ENCODE results near the gene ADCK1.

GRCh38 chr14:77883131-77883846 is 83.4 kb downstream of the ADCK1 start:
- TF ChIP-seq, protein P1, sequence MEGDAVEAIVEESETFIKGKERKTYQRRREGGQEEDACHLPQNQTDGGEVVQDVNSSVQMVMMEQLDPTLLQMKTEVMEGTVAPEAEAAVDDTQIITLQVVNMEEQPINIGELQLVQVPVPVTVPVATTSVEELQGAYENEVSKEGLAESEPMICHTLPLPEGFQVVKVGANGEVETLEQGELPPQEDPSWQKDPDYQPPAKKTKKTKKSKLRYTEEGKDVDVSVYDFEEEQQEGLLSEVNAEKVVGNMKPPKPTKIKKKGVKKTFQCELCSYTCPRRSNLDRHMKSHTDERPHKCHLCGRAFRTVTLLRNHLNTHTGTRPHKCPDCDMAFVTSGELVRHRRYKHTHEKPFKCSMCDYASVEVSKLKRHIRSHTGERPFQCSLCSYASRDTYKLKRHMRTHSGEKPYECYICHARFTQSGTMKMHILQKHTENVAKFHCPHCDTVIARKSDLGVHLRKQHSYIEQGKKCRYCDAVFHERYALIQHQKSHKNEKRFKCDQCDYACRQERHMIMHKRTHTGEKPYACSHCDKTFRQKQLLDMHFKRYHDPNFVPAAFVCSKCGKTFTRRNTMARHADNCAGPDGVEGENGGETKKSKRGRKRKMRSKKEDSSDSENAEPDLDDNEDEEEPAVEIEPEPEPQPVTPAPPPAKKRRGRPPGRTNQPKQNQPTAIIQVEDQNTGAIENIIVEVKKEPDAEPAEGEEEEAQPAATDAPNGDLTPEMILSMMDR (conservative IDR thresholded peaks at IDR 0.05; ENCODE audit: low read length) = no peak
- TF ChIP-seq EZH2phosphoT487 (IDR thresholded peaks at IDR 0.05; ENCODE audit: borderline replicate concordance) = no peak
